Muscle of leg (tissue), 11 donors: ENCODE data around the gene ACTL10. TPM values are rescaled to one million over a fixed set of nuclear protein-coding genes. Genes with fewer than 3 reads are reported as not detected.

Source experiments
- DNase-seq: peaks from one replicate; pipeline ENCODE4 v3.0.0; 2013
- H3K27ac ChIP-seq: one replicate; pipeline ENCODE4 v1.5.1; 2013; ENCODE audit warnings: mild to moderate bottlenecking, low read length, control low read depth
- H3K27me3 ChIP-seq: one replicate; pipeline ENCODE4 v1.6.1; 2013; ENCODE audit warnings: low read length; ENCODE audit not compliant: control insufficient read depth, insufficient read depth
- H3K36me3 ChIP-seq: one replicate; pipeline ENCODE4 v1.6.1; 2013; ENCODE audit warnings: low read length; ENCODE audit not compliant: control insufficient read depth, insufficient read depth
- H3K4me1 ChIP-seq: one replicate; pipeline ENCODE4 v1.6.1; 2013; ENCODE audit warnings: low read length; ENCODE audit not compliant: control insufficient read depth, insufficient read depth
- H3K4me3 ChIP-seq: one replicate; pipeline ENCODE4 v1.5.1; 2013; ENCODE audit warnings: low read length, control low read depth
- H3K9me3 ChIP-seq: replicated peaks from 2 replicates; pipeline ENCODE4 v1.6.1; 2013; ENCODE audit warnings: low read depth, low read length; ENCODE audit not compliant: control insufficient read depth
- WGBS: methylation state at CpG from one replicate; pipeline ENCODE4 v1.1.5; 2013; ENCODE audit warnings: missing lambda C conversion rate; ENCODE audit not compliant: insufficient coverage; 5-methylcytosine and 5-hydroxymethylcytosine counted together
- polyA plus RNA-seq, 8 donors: library from polyadenylated mRNA; unstranded; fragments of 120-200 nt; gene quantifications; one replicate each; pipeline versions ENCODE4 v1.2.1 to v1.2.3, GENCODE V29; 2013; ENCODE audit warnings: inconsistent platforms in 1 of 8, low replicate concordance in 1 of 8; ENCODE audit not compliant: insufficient read length in 8 of 8, insufficient read depth in 1 of 8
- total RNA-seq: library from RNA; stranded (reverse); fragments of 120-200 nt; gene quantifications from one replicate; pipeline ENCODE4 v1.2.4, GENCODE V29; 2013

Gene ACTL10
- total and polyA plus RNA-seq, 9 donors, result 0.22 to 0.78 (median 0.46) TPM

GRCh38 chr20:33686100-33686983 lies 19.6 kb downstream of the ACTL10 start, which contains the start of gene E2F1:
TSS of gene E2F1 (minus strand) at chr20:33686385. CDS start at chr20:33686264, 121 bp downstream.
- Histone ChIP-seq H3K9me3 (no peaks in the 10 kb centered on the region), H3K4me3 (peak within 1 kb of the TSS; percentile 46), H3K4me1 (peaks cover 25% of the 10 kb centered on the region), H3K36me3 (peaks cover 4% of the 10 kb centered on the region), H3K27ac (peak within 1 kb of the TSS; percentile 76), H3K27me3 (no peaks in the 10 kb centered on the region)
- 2% methylated on average over 100 of the region's 101 CpGs for WGBS
- peak; percentile 98 for DNase-seq

DNA sequence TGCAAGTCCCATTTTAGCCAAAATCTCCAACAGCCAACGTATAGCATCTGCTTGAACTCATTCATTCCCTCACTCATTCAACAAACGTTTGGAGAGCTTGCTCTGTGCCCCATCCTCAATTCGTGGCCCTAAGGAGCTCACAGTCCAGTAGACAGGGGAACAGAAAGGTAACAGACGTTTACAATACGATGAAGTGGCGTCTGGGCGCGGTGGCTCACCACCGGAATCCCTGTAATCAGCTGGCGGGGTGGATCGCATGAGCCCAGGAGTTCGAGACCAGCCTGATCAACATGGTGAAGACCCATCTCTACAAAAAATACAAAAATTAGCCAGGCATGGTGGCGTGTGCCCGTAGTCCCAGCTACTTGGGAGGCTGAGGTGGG lies 20.2 kb downstream of the ACTL10 start:
- H3K36me3 ChIP-seq, result peaks cover 4% of the 10 kb centered on the region
- 69% methylated on average over 9 of the region's 14 CpGs for WGBS
- H3K4me3 ChIP-seq, result peak overlapping the region; percentile 42
- H3K4me1 ChIP-seq, result peaks cover 25% of the 10 kb centered on the region
- peak; percentile 29 for DNase-seq
- no peaks in the 10 kb centered on the region for H3K27me3 ChIP-seq
- no peaks in the 10 kb centered on the region for H3K9me3 ChIP-seq
- peak overlapping the region; percentile 71 for H3K27ac ChIP-seq

DNA sequence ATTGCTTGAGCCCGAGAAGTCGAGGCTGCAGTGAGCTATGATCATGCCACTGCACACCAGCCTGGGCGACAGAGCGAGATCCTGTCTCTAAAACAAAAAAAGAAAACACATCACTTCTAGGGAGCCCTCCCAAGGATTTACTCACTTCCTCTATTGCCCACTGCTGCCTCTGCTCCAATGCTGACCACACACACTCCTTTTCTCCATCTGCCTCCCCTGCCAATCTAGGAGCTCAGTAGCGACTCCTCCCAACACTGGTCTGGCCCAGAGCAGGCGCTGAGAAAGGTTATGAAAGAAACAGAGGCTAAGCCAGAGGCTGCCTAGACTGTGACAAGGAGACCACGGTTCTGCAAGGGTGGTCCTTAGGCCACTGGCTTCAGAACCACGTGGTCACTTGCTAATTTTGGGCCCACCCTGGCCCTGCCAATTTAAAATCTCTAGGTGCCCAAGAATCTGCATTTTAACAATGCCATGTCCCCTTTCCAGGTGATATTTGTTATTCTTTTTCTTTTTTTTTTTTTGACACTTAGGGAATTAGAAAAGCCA lies 20.7 kb downstream of the ACTL10 start:
- 75% methylated on average over 7 of the region's 8 CpGs for WGBS
- peaks cover 4% of the 10 kb centered on the region for H3K36me3 ChIP-seq
- peak; percentile 45 for DNase-seq
- H3K9me3 ChIP-seq, result no peaks in the 10 kb centered on the region
- no peaks in the 10 kb centered on the region for H3K27me3 ChIP-seq
- no peak overlapping the region for H3K4me3 ChIP-seq
- H3K4me1 ChIP-seq, result peaks cover 25% of the 10 kb centered on the region
- H3K27ac ChIP-seq, result no peak overlapping the region

DNA sequence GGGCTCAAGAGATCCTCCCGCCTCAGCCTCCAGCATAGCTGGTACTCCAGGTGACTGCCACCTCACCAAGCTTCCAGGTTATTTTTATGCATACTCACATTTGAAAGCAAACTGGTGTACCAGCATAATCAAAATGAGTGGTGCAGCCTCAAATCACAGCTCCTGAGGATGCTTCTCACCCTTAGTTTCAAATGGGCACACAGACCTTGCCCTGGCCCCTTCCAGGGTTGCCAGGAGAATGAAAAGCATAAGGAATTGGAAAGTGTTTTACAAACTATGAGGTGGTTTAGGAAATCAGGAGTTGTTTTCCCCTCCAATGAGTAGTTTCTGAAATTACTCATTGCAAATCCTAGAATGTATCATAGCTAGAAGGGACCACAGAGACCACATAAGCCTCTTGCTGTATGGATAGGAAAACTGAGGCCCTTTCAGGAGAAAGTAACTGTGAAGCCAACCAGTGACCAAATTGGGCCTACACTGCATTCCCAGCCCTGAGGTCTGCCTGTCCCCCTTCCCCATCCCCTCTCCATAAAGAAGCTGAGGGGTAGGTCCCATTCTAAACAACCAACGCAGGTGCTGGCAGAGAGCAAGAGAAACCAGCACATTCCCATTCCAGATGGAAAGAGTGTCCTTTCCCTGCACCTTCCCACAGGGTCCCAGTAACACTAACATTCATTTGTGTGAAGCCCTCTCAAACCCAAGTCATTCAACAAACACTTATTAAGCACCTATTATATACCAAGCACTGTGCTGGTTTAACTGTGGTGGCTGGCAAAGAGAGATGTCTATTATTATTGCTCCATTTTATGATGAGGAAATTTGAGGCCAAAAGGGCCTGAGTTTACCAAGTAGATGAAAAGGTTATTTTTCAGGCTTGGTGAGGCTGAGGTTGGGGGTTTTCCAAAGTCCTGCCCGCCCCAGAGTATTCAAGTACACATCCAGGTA lies 21.5 kb downstream of the ACTL10 start:
- Histone ChIP-seq H3K4me3 (no peak overlapping the region), H3K9me3 (no peaks in the 10 kb centered on the region), H3K4me1 (peaks cover 26% of the 10 kb centered on the region), H3K27me3 (no peaks in the 10 kb centered on the region), H3K27ac (no peak overlapping the region), H3K36me3 (no peaks in the 10 kb centered on the region)
- no CpG with 5 or more reads among the region's 3 CpGs for WGBS
- no peak for DNase-seq

DNA sequence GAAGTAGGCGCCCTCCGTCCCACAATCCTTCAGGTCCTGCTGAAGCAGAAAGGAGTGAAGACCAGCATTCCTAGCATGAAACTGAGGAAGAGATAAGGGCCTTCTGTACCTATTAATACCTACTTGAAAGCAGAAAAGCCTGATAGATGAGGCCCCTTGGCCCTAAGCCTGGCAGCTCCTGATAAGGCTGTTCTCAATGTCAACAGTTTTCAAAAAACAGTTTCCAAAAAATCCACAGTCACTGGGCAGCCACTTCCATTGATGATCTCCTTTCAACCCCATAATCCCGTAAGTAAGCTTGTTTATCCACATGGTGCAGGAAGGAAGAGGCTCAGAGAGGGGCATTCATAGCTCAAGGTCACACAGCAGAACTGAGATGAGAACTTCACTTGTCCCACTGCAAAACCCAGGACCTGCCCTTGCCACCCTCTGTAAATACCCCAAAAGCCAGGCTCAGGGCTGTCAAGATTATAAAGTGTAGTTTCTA lies 22.2 kb downstream of the ACTL10 start:
- 60% methylated on average over 1 of the region's 3 CpGs for WGBS
- no peak for DNase-seq
- Histone ChIP-seq H3K4me3 (no peak overlapping the region), H3K27me3 (no peaks in the 10 kb centered on the region), H3K27ac (no peak overlapping the region), H3K4me1 (peaks cover 29% of the 10 kb centered on the region), H3K36me3 (no peaks in the 10 kb centered on the region), H3K9me3 (no peaks in the 10 kb centered on the region)

DNA sequence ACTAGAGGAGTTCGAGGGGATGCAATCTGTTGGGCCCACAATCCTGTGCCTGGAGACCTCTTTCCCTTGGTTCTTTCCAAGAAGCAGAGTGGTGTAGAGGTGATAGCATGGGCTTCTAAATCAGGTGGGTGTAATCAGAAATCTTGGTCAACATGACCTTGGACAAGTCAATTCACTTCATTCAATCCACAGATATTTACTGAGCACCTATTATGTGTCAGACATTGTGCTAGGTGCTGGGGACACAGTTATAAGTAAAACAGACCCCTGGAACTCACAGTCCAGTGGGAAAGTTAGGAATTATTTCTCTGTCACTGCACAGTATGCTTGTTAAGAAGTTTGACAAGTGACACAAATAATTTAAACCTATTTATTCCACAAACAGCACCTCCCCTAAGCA lies 22.8 kb downstream of the ACTL10 start:
- Histone ChIP-seq H3K36me3 (no peaks in the 10 kb centered on the region), H3K27ac (no peak overlapping the region), H3K4me1 (peaks cover 29% of the 10 kb centered on the region), H3K27me3 (no peaks in the 10 kb centered on the region), H3K4me3 (no peak overlapping the region), H3K9me3 (no peaks in the 10 kb centered on the region)
- DNase-seq, result no peak
- no CpG with 5 or more reads among the region's 1 CpG for WGBS

DNA sequence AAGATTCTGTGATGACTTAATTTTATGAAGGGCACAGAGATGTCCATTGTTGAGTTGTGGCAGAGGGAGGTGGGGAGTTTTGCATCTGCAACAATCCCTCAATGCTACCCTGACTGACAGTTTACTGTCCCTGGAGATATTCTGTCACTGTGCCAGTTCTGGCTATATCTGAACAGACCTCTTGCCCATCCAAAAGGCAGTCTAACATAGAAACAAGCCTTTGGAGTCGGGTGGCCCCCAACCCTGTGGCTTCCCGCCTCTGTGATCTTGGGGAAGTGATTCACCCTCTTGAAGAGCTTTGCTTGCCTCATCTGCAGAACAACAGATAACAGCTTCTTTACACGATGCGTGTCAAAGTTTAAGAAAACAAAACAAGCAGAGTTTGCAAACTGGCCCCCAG lies 23.2 kb downstream of the ACTL10 start:
- Histone ChIP-seq H3K4me1 (peaks cover 29% of the 10 kb centered on the region), H3K36me3 (no peaks in the 10 kb centered on the region), H3K4me3 (no peak overlapping the region), H3K9me3 (no peaks in the 10 kb centered on the region), H3K27ac (no peak overlapping the region), H3K27me3 (no peaks in the 10 kb centered on the region)
- WGBS, result no CpG with 5 or more reads among the region's 4 CpGs
- no peak for DNase-seq

DNA sequence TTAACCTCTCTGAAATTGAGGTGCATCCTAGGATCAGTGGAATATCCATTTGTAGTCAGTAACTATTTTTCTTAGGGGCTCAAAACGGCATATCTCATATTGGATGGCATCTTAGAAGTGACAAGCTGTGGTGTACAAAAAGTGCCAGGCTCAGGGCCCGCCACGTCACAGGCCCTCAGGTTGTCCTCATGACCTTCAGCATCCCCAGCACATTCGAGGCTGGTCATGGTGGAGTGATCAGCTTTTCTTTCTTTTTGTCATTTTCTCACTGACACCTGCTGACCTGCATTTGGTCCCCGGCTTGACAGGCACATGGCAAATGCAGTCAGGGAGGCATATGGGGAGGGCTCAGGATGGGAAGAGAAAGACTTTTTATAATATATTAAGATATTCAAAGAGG lies 26.5 kb downstream of the ACTL10 start:
- 92% methylated on average over 2 of the region's 5 CpGs for WGBS
- H3K27me3 ChIP-seq, result no peaks in the 10 kb centered on the region
- H3K9me3 ChIP-seq, result no peaks in the 10 kb centered on the region
- H3K36me3 ChIP-seq, result no peaks in the 10 kb centered on the region
- no peak overlapping the region for H3K4me3 ChIP-seq
- no peak for DNase-seq
- H3K4me1 ChIP-seq, result peaks cover 28% of the 10 kb centered on the region
- peak overlapping the region; percentile 38 for H3K27ac ChIP-seq

DNA sequence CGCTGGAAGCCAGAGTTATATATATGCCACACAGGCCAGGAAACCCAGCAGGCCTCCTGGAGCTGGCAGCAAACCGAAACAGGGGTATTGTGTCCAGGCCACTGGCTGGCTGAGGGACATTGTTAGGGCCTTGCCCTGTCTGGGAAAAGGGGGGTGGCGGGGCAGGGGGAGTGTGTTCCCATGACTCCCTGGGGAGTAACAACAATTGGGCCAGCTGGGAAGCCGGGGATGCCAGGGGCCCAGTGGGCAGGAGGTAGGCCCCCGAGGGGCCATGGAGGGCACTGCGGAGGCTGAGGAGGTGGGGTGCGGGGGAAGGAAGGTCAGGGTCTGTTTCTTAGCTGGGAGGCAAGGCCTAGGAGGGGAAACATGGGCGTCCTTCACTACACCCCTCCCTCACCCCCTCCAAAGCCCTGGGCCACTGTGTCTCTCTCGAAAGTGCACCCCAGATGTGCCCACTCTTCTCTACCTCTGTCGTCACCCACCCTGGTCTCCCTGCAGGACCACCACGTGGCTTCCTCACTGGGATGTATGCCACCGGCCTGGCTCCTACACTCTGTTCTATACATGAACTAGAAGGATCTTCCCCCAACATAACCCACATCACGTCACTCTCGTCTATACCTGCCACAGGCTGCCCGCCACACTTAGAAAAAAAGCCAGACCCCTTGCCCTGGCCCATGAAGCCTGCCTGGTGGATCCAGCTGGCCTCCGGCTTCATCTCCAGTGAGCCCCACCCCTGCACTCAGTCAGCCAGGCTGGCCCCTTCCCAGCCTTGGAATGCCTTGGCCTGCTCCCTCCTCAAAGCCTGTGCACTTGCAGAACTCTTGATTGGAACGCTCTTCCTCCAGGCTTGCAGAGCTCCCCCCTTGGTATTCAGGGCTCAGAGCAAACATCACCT lies 27.2 kb downstream of the ACTL10 start:
- Histone ChIP-seq H3K36me3 (no peaks in the 10 kb centered on the region), H3K9me3 (no peaks in the 10 kb centered on the region), H3K27ac (peak overlapping the region; percentile 81), H3K27me3 (no peaks in the 10 kb centered on the region), H3K4me3 (no peak overlapping the region), H3K4me1 (peaks cover 28% of the 10 kb centered on the region)
- 46% methylated on average over 12 of the region's 17 CpGs for WGBS
- DNase-seq, result peak; percentile 88
